Measurements from ENCODE around the gene TFDP2. TPM values are rescaled to one million over a fixed set of nuclear protein-coding genes. Genes with fewer than 3 reads are reported as not detected.

TFDP2 gene, protein sequence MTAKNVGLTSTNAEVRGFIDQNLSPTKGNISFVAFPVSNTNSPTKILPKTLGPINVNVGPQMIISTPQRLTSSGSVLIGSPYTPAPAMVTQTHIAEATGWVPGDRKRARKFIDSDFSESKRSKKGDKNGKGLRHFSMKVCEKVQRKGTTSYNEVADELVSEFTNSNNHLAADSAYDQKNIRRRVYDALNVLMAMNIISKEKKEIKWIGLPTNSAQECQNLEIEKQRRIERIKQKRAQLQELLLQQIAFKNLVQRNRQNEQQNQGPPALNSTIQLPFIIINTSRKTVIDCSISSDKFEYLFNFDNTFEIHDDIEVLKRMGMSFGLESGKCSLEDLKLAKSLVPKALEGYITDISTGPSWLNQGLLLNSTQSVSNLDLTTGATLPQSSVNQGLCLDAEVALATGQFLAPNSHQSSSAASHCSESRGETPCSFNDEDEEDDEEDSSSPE
- total RNA-seq (10 to 100 TPM; 22.6 to 31.0 TPM), polyA plus RNA-seq (38.3 TPM)

DNA sequence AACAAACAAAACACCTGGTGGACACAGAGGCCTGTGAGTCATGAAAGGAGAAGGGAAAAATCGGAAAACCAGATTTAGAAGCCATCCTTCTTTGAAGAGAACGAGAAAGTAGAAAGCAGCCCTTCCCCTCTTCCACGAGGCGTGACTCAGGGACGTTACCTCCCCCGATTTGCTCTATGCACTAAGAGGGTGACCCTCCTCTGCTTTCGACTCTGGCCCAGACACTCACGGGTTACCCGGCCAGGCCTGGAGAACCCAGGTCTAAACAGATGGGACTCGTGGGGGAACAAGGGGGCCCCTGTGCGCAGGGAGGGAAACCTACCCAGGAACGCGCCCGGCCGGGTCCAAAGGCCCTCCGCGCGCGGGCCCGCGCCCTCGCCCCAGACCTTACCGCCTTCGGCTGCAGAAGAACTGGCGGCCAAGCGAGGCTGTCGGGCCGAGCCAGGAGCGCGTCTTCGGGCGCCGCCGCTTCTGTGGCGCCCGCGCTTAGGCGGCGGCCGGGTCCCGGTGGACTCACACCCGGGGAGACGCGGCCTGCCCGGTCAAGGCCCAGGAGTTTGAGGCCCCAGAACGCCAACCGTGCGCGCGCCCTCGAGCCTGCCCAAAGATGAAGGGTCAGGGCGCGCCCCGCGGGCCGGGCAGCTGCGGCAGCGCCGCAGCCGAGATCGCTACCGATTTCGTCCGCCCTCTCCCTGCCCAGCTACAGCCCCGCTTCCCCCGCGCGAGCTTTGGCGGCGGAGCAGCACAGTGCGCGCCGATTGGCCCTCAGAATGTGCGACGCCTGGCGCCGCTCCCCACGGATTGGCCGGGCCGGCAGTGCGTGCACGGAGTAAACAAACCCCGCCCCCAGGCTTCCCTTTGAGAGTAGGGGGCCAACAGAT, at the start of gene TFDP2:
TSS of gene TFDP2 (minus strand) at position 753 of the 881 bp plus-strand sequence. CDS start 47,795 bp downstream, outside the sequence.
- Mint-ChIP-seq H3K4me3 (peak within 1 kb of the TSS; percentile 84 to 96 (median 89)), H3K27me3 (peaks cover 0 to 1% of the 10 kb centered on the region in 2 donors), H3K27ac (peak within 1 kb of the TSS in 7 of 8 donors; percentile 67 to 90 (median 88)), H3K9me3 (no peaks in the 10 kb centered on the region), H3K36me3 (no peaks in the 10 kb centered on the region), H3K4me1 (peaks cover 30 to 38% (median 33%) of the 10 kb centered on the region in 3 donors)
- ChIA-PET CTCF (no interaction called here), POLR2A (interaction anchor here (0.5 to 0.8 kb wide), 3 partner anchors 29 to 361 kb away, joined by 3 to 5 read pairs (median 4); no protein-coding TSS in a partner anchor)
- Histone ChIP-seq H3K9me3 (ENCODE audit: low read length) (no peaks in the 10 kb centered on the region), H3K4me1 (ENCODE audit: insufficient read depth, low read length) (peaks cover 15% of the 10 kb centered on the region), H3K4me3 (ENCODE audit: low read length) (peak within 1 kb of the TSS; percentile 72), H3K36me3 (ENCODE audit: insufficient read depth, low read length) (no peaks in the 10 kb centered on the region), H3K27ac (ENCODE audit: low read depth, low read length) (peak within 1 kb of the TSS; percentile 61), H3K27me3 (ENCODE audit: insufficient read depth, low read length, poor library complexity, severe bottlenecking) (no peaks in the 10 kb centered on the region)
- DNase-seq = peak; percentile 73 to 88 (median 79)

DNA sequence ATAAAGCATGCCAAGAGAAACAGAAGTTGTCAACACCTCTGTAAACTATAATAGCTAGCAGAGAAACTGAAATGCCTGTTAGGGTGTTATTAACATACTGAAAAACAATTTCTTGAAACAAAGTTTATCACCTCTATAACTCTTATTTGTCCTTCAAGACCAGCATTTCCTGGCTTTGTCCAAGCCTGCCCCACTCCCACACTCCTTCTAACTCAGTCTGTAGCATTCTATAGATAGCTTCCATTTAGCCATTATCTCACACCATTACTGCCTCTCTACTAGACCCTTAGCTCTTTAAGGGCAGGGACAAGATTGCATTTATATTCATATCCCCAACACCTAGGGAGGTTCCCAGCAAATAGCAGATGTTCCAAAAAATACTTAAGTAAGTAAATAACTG, 39.5 kb upstream of the TFDP2 start:
- no peaks in the 10 kb centered on the region for H3K27me3 Mint-ChIP-seq
- no peaks in the 10 kb centered on the region for H3K9me3 Mint-ChIP-seq
- H3K27ac Mint-ChIP-seq = no peak overlapping the region
- ChIA-PET CTCF (no interaction called here), POLR2A (no interaction called here)
- Histone ChIP-seq H3K36me3 (ENCODE audit: insufficient read depth, low read length) (no peaks in the 10 kb centered on the region), H3K9me3 (ENCODE audit: low read length) (no peaks in the 10 kb centered on the region), H3K4me3 (ENCODE audit: low read length) (no peak overlapping the region), H3K4me1 (ENCODE audit: insufficient read depth, low read length) (no peaks in the 10 kb centered on the region), H3K27me3 (ENCODE audit: insufficient read depth, low read length, poor library complexity, severe bottlenecking) (no peaks in the 10 kb centered on the region), H3K27ac (ENCODE audit: low read depth, low read length) (no peak overlapping the region)
- H3K36me3 Mint-ChIP-seq = peaks cover 10 to 35% (median 14%) of the 10 kb centered on the region in 3 donors
- H3K4me1 Mint-ChIP-seq = no peaks in the 10 kb centered on the region
- no peak for DNase-seq
- H3K4me3 Mint-ChIP-seq = no peak overlapping the region

DNA sequence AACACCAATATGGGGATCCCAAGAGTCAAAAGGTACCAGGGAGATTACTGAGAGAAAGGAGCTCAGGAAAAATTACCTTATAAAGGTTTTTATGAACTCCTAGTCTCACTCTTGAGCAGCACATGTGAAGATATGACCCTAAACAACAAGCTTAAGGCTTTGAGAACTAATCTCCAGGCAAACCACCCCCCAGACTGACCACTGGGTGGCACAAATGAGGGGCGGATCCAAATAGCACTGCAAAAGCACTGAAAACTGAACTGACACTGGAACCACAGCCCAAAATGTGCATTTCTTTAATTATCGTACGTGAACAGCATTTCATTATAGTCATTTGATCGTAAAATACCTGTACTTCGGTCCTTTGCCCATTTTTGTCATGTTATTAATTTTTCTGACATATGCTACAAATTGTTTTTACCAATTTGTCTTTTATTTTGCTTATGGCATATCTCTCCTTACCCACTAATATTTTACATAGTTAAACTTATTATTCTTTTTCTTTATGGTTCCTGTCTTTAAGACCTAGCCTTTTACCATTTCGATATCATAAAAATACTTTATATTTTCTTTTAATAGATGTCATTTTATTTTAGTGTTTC, 31.5 kb upstream of the TFDP2 start:
- Mint-ChIP-seq H3K9me3 (no peaks in the 10 kb centered on the region), H3K4me3 (no peak overlapping the region), H3K27ac (peak overlapping the region in 2 of 8 donors; percentile 65 to 68), H3K27me3 (no peaks in the 10 kb centered on the region), H3K36me3 (peaks cover 12 to 53% (median 13%) of the 10 kb centered on the region in 3 donors), H3K4me1 (no peaks in the 10 kb centered on the region)
- Histone ChIP-seq H3K27ac (ENCODE audit: low read depth, low read length) (no peak overlapping the region), H3K27me3 (ENCODE audit: insufficient read depth, low read length, poor library complexity, severe bottlenecking) (no peaks in the 10 kb centered on the region), H3K4me3 (ENCODE audit: low read length) (no peak overlapping the region), H3K9me3 (ENCODE audit: low read length) (no peaks in the 10 kb centered on the region), H3K36me3 (ENCODE audit: insufficient read depth, low read length) (peaks cover 5% of the 10 kb centered on the region), H3K4me1 (ENCODE audit: insufficient read depth, low read length) (no peaks in the 10 kb centered on the region)
- peak in 3 of 5 donors; percentile 1 to 21 (median 6) for DNase-seq
- ChIA-PET CTCF (interaction anchor here (1.4 to 3.1 kb wide), 2 partner anchors 99 to 101 kb away, joined by 3 to 17 read pairs; no protein-coding TSS in a partner anchor), POLR2A (no interaction called here)

GRCh38 chr3:142175478-142175877, 26.1 kb upstream of the TFDP2 start:
- H3K4me3 Mint-ChIP-seq = no peak overlapping the region
- CTCF ChIA-PET = no interaction called here
- no peak for DNase-seq
- H3K27ac ChIP-seq (ENCODE audit: low read depth, low read length) = no peak overlapping the region
- peak overlapping the region in 3 of 8 donors; percentile 39 to 68 (median 42) for H3K27ac Mint-ChIP-seq
- no peak overlapping the region for H3K4me3 ChIP-seq (ENCODE audit: low read length)
- no peaks in the 10 kb centered on the region for H3K9me3 ChIP-seq (ENCODE audit: low read length)
- POLR2A ChIA-PET = no interaction called here
- no peaks in the 10 kb centered on the region for H3K36me3 ChIP-seq (ENCODE audit: insufficient read depth, low read length)
- H3K9me3 Mint-ChIP-seq = no peaks in the 10 kb centered on the region
- no peaks in the 10 kb centered on the region for H3K27me3 Mint-ChIP-seq
- no peaks in the 10 kb centered on the region for H3K27me3 ChIP-seq (ENCODE audit: insufficient read depth, low read length, poor library complexity, severe bottlenecking)
- peaks cover 5 to 40% (median 13%) of the 10 kb centered on the region in 3 donors for H3K36me3 Mint-ChIP-seq
- H3K4me1 ChIP-seq (ENCODE audit: insufficient read depth, low read length) = no peaks in the 10 kb centered on the region
- no peaks in the 10 kb centered on the region for H3K4me1 Mint-ChIP-seq

- H3K27me3 ChIP-seq (ENCODE audit: insufficient read depth, low read length, poor library complexity, severe bottlenecking) = no peaks in the 10 kb centered on the region
- Mint-ChIP-seq H3K4me3 (no peak overlapping the region), H3K4me1 (no peaks in the 10 kb centered on the region), H3K27me3 (no peaks in the 10 kb centered on the region), H3K9me3 (no peaks in the 10 kb centered on the region), H3K27ac (peak overlapping the region in 3 of 8 donors; percentile 64 to 84 (median 81)), H3K36me3 (peaks cover 4 to 42% (median 15%) of the 10 kb centered on the region in 3 donors)
- no peaks in the 10 kb centered on the region for H3K4me1 ChIP-seq (ENCODE audit: insufficient read depth, low read length)
- peaks cover 5% of the 10 kb centered on the region for H3K36me3 ChIP-seq (ENCODE audit: insufficient read depth, low read length)
- ChIA-PET CTCF (interaction anchor here (1.3 kb wide), 1 partner anchor 105 kb away, joined by 4 read pairs; no protein-coding TSS in a partner anchor), POLR2A (no interaction called here)
- no peaks in the 10 kb centered on the region for H3K9me3 ChIP-seq (ENCODE audit: low read length)
- no peak overlapping the region for H3K27ac ChIP-seq (ENCODE audit: low read depth, low read length)
- no peak overlapping the region for H3K4me3 ChIP-seq (ENCODE audit: low read length)
- DNase-seq = no peak
Measured at GRCh38 chr3:142174559-142174958, 25.2 kb upstream of the TFDP2 start.

DNA sequence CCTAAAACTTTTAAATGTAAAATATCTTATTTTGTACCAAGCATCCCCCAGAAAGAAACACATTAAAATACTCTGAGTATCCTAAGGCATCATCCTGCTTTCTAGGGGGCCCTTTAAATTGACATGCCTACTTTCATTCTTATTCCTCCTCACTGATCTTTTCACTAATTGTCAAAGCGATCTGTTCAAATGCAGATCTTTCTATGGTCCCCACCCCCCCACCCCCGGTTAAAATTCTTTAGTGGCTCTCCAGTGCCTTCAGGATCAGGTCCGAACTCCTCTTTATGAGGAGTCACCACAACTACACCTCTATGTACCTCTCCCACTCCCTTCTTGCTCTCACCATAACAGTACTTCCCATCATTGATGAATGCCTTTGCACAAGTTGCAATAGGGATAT, 19.2 kb upstream of the TFDP2 start:
- no peaks in the 10 kb centered on the region for H3K27me3 Mint-ChIP-seq
- H3K4me1 Mint-ChIP-seq = no peaks in the 10 kb centered on the region
- H3K4me3 Mint-ChIP-seq = no peak overlapping the region
- POLR2A ChIA-PET = no interaction called here
- CTCF ChIA-PET = no interaction called here
- H3K27ac ChIP-seq (ENCODE audit: low read depth, low read length) = no peak overlapping the region
- no peaks in the 10 kb centered on the region for H3K9me3 Mint-ChIP-seq
- H3K36me3 ChIP-seq (ENCODE audit: insufficient read depth, low read length) = peaks cover 10% of the 10 kb centered on the region
- H3K9me3 ChIP-seq (ENCODE audit: low read length) = no peaks in the 10 kb centered on the region
- H3K27me3 ChIP-seq (ENCODE audit: insufficient read depth, low read length, poor library complexity, severe bottlenecking) = no peaks in the 10 kb centered on the region
- DNase-seq = no peak
- no peaks in the 10 kb centered on the region for H3K4me1 ChIP-seq (ENCODE audit: insufficient read depth, low read length)
- H3K27ac Mint-ChIP-seq = peak overlapping the region in 1 of 8 donors; percentile 48
- H3K4me3 ChIP-seq (ENCODE audit: low read length) = no peak overlapping the region
- peaks cover 4 to 31% (median 14%) of the 10 kb centered on the region in 3 donors for H3K36me3 Mint-ChIP-seq

- Histone ChIP-seq H3K4me1 (ENCODE audit: insufficient read depth, low read length) (no peaks in the 10 kb centered on the region), H3K36me3 (ENCODE audit: insufficient read depth, low read length) (peaks cover 10% of the 10 kb centered on the region), H3K27me3 (ENCODE audit: insufficient read depth, low read length, poor library complexity, severe bottlenecking) (no peaks in the 10 kb centered on the region), H3K4me3 (ENCODE audit: low read length) (no peak overlapping the region), H3K9me3 (ENCODE audit: low read length) (no peaks in the 10 kb centered on the region), H3K27ac (ENCODE audit: low read depth, low read length) (no peak overlapping the region)
- no peak for DNase-seq
- H3K9me3 Mint-ChIP-seq = no peaks in the 10 kb centered on the region
- no peaks in the 10 kb centered on the region for H3K4me1 Mint-ChIP-seq
- no peaks in the 10 kb centered on the region for H3K27me3 Mint-ChIP-seq
- H3K4me3 Mint-ChIP-seq = no peak overlapping the region
- no peak overlapping the region for H3K27ac Mint-ChIP-seq
- peaks cover 0 to 32% (median 15%) of the 10 kb centered on the region in 3 donors for H3K36me3 Mint-ChIP-seq
- POLR2A ChIA-PET = no interaction called here
- CTCF ChIA-PET = no interaction called here
Measured at GRCh38 chr3:142165194-142165593, 15.8 kb upstream of the TFDP2 start.
